ENCODE measurements around the gene ALDH7A1.
"Not testable (repeated sequence)": the region's sequence is repeated elsewhere in the genome, so short reads cannot be mapped to it uniquely, and the experiment has no call there.

The ALDH7A1 gene

DNA sequence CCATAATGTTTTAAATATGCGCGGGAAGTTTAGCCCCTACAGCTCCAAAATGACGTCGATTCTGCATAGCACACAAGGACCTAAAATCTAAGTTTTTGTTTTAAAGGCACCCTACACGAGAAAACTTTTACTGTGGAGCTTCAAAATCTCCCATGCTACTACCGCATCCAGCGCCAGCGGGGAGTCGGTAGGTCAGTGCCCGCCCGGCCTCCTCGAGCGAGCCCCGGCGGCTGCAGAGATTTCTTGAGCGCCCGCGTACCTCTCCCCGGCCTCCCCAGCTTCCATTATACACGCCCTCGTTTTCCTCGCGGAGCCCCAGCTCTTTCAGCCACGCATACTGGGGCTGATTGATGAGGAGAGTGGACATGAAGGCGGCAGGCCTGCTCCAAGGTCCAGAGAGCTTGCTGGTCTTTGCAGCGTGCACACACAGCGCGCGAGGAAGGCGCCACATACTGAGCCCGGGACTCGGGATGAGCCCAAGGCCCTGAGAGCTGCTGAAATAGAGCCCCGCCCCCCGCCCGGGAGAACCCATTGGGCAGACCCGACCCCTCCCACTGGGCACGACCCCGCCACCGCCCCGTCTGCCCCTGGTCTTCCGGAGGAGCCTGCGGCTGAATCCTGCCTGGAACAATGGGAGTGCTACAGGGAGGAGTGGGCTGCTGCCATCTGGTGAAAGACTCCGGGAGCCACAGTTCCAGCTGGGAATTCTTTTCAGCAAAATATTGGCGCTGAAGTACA is at the start of gene ALDH7A1:
ALDH7A1 (minus strand) TSS at position 472 of the 738 bp plus-strand sequence; CDS start at position 451, 21 bp downstream.
- peaks cover 23% of the 10 kb centered on the region for H3K4me1 ChIP-seq (ENCODE audit: control insufficient read depth, low read depth, low read length)
- peaks cover 12% of the 10 kb centered on the region for H3K36me3 ChIP-seq (ENCODE audit: control insufficient read depth, low read depth, low read length)
- no peaks in the 10 kb centered on the region for H3K9me3 ChIP-seq (ENCODE audit: control insufficient read depth, low read depth, low read length)
- H3K27ac ChIP-seq (ENCODE audit: low read length) = peak within 1 kb of the TSS; percentile 98
- H3K4me3 ChIP-seq (ENCODE audit: low read length) = peak within 1 kb of the TSS; percentile 74
- H3K9ac ChIP-seq (ENCODE audit: low read length) = peak within 1 kb of the TSS; percentile 88
- no peaks in the 10 kb centered on the region for H3K27me3 ChIP-seq (ENCODE audit: control insufficient read depth, insufficient read depth, low read length)

DNA sequence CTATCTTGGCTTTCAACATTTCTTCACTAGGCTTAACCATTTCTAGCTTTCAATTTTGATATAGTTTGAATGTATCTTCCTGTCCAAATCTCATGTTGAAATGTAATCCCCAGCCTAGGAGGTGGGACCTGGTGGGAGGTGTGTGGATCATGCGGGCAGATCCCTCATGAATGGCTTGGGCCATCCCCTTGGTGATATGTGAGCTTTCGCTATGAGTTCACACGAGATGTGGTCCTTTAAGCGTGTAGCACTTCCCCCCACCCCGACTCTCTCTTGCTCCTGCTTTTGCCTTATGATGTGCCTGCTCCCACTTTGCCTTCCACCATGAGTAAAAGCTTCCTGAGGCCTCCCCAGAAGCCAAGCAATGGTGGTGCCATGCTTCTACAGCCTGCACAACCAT is 46.4 kb upstream of the ALDH7A1 start:
- Histone ChIP-seq H3K4me3 (ENCODE audit: low read length) (no peak overlapping the region), H3K9ac (ENCODE audit: low read length) (no peak overlapping the region), H3K36me3 (ENCODE audit: control insufficient read depth, low read depth, low read length) (no peaks in the 10 kb centered on the region), H3K27me3 (ENCODE audit: control insufficient read depth, insufficient read depth, low read length) (no peaks in the 10 kb centered on the region), H3K9me3 (ENCODE audit: control insufficient read depth, low read depth, low read length) (peaks cover 6% of the 10 kb centered on the region), H3K4me1 (ENCODE audit: control insufficient read depth, low read depth, low read length) (no peaks in the 10 kb centered on the region), H3K27ac (ENCODE audit: low read length) (no peak overlapping the region)

DNA sequence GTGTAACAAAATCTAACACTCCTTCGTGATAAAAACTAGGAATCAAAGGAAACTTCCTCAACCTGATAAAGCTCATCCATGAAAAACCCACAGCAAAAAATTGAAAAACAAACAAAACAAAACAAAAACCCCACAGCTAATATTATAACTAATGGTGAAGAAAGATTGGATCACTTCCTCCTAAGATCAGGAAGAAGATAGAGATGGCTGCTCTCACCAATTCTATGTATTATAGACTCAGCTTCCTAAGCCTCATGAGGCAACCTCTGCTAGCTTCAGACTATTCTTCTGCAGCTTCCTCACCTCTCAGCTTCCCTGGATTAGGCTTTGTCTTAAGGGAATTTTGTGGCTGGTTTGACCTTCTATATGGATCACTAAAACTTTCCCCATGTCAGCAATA is 45.8 kb upstream of the ALDH7A1 start:
- Histone ChIP-seq H3K27me3 (ENCODE audit: control insufficient read depth, insufficient read depth, low read length) (no peaks in the 10 kb centered on the region), H3K9ac (ENCODE audit: low read length) (no peak overlapping the region), H3K4me3 (ENCODE audit: low read length) (no peak overlapping the region), H3K36me3 (ENCODE audit: control insufficient read depth, low read depth, low read length) (no peaks in the 10 kb centered on the region), H3K27ac (ENCODE audit: low read length) (no peak overlapping the region), H3K4me1 (ENCODE audit: control insufficient read depth, low read depth, low read length) (no peaks in the 10 kb centered on the region), H3K9me3 (ENCODE audit: control insufficient read depth, low read depth, low read length) (peaks cover 6% of the 10 kb centered on the region)

DNA sequence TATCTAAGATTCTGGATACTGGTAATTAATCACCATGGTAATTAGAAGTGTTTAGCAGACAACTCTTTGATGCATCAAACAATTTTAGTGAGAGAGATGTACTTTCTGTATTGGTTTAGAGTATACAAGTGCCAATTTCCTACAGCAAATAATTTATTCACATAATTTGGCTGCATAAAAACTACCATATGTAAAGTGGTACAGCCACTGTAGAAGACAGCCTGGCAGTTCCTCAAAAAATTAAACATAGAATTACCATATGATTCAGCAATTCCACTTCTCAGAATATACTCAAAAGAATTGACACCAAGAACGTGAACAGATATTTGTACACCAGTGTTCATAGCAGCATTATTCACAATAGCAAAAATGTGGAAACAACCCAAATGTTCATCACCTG is 41.9 kb upstream of the ALDH7A1 start:
- Histone ChIP-seq H3K27me3 (ENCODE audit: control insufficient read depth, insufficient read depth, low read length) (no peaks in the 10 kb centered on the region), H3K36me3 (ENCODE audit: control insufficient read depth, low read depth, low read length) (no peaks in the 10 kb centered on the region), H3K4me3 (ENCODE audit: low read length) (no peak overlapping the region), H3K4me1 (ENCODE audit: control insufficient read depth, low read depth, low read length) (no peaks in the 10 kb centered on the region), H3K9ac (ENCODE audit: low read length) (no peak overlapping the region), H3K27ac (ENCODE audit: low read length) (no peak overlapping the region), H3K9me3 (ENCODE audit: control insufficient read depth, low read depth, low read length) (no peaks in the 10 kb centered on the region)

DNA sequence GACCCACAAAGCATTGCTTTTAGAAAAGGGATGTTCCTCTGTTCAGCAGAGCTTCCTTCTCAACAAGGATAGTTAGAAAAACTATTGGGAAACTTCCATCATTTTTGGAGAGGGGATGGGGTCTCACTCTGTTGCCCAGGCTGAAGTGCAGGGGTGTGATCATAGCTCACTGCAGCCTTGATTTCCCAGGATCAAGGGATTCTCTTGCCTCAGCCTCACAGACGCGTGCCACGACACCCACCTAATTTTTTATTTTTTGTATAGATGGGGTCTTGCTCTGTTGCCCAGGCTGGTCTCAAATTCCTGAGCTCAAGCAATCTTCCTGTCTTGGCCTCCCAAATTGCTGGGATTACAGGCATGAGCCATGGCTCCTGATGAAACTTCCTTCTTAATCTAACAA is 40.6 kb upstream of the ALDH7A1 start:
- H3K27me3 ChIP-seq (ENCODE audit: control insufficient read depth, insufficient read depth, low read length) = no peaks in the 10 kb centered on the region
- no peaks in the 10 kb centered on the region for H3K36me3 ChIP-seq (ENCODE audit: control insufficient read depth, low read depth, low read length)
- no peaks in the 10 kb centered on the region for H3K4me1 ChIP-seq (ENCODE audit: control insufficient read depth, low read depth, low read length)
- H3K4me3 ChIP-seq (ENCODE audit: low read length) = no peak overlapping the region
- no peak overlapping the region for H3K9ac ChIP-seq (ENCODE audit: low read length)
- no peak overlapping the region for H3K27ac ChIP-seq (ENCODE audit: low read length)
- H3K9me3 ChIP-seq (ENCODE audit: control insufficient read depth, low read depth, low read length) = no peaks in the 10 kb centered on the region

DNA sequence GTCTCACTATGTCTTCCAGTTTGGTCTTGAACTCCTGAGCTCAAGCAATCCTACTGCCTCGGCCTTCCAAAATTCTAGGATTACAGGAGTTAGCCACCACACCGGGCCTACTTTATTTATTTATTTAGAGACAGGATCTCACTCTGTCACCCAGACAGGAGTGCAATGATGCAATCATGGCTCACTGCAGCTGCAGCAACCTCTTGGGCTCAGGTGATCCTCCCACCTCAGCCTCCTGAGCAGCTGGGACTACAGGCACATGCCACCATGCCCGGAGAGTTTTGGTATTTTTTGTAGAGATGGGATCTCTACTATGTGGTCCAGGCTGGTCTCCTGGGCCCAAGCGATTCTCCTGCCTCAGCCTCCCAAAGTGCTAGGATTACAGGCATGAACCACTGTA is 38.5 kb upstream of the ALDH7A1 start:
- Histone ChIP-seq H3K36me3 (ENCODE audit: control insufficient read depth, low read depth, low read length) (no peaks in the 10 kb centered on the region), H3K9ac (ENCODE audit: low read length) (no peak overlapping the region), H3K4me1 (ENCODE audit: control insufficient read depth, low read depth, low read length) (no peaks in the 10 kb centered on the region), H3K27ac (ENCODE audit: low read length) (no peak overlapping the region), H3K27me3 (ENCODE audit: control insufficient read depth, insufficient read depth, low read length) (no peaks in the 10 kb centered on the region), H3K9me3 (ENCODE audit: control insufficient read depth, low read depth, low read length) (no peaks in the 10 kb centered on the region), H3K4me3 (ENCODE audit: low read length) (no peak overlapping the region)

DNA sequence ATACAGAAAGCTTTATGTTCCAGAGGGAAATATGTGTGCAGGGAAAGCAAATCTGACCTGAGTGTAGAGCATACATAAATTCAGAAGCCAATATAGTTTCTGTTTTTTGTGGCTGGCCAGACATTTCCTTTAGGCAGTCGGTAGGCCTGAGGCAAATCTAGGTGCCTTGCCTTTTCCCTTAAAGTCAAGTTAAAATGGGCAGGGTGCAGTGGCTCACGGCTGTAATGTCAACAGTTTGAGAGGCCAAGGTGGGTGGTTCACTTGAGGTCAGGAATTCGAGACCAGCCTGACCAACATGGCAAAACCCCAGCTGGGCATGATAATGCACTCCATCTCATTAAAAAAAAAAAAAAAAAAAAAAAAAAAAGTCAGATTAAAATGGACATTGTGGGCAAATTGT is 36.9 kb upstream of the ALDH7A1 start:
- H3K27me3 ChIP-seq (ENCODE audit: control insufficient read depth, insufficient read depth, low read length) = no peaks in the 10 kb centered on the region
- H3K4me3 ChIP-seq (ENCODE audit: low read length) = no peak overlapping the region
- no peaks in the 10 kb centered on the region for H3K36me3 ChIP-seq (ENCODE audit: control insufficient read depth, low read depth, low read length)
- H3K9me3 ChIP-seq (ENCODE audit: control insufficient read depth, low read depth, low read length) = no peaks in the 10 kb centered on the region
- H3K4me1 ChIP-seq (ENCODE audit: control insufficient read depth, low read depth, low read length) = no peaks in the 10 kb centered on the region
- no peak overlapping the region for H3K27ac ChIP-seq (ENCODE audit: low read length)
- no peak overlapping the region for H3K9ac ChIP-seq (ENCODE audit: low read length)

DNA sequence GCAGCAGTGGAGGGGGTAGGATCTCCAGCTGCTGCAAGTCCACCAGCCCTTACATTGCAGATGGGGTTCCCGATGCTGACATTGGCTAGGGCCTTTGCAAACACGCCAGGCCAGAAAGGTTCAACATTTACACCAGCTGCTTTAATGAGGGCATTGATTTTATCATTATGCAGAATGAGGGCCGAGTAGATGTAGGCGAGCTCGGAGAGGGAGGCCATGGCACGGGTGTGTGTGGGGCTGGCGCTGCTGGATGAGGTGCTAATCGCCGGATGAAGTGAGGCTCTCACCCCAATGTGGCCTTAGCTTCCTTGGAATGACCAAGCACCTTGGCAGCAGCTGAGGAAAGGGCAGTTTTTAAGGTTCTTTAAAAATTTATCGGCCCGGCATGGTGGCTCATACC is 33.1 kb upstream of the ALDH7A1 start:
- no peak overlapping the region for H3K27ac ChIP-seq (ENCODE audit: low read length)
- H3K4me1 ChIP-seq (ENCODE audit: control insufficient read depth, low read depth, low read length) = no peaks in the 10 kb centered on the region
- H3K4me3 ChIP-seq (ENCODE audit: low read length) = no peak overlapping the region
- H3K36me3 ChIP-seq (ENCODE audit: control insufficient read depth, low read depth, low read length) = peaks cover 30% of the 10 kb centered on the region
- H3K27me3 ChIP-seq (ENCODE audit: control insufficient read depth, insufficient read depth, low read length) = no peaks in the 10 kb centered on the region
- no peak overlapping the region for H3K9ac ChIP-seq (ENCODE audit: low read length)
- H3K9me3 ChIP-seq (ENCODE audit: control insufficient read depth, low read depth, low read length) = no peaks in the 10 kb centered on the region

DNA sequence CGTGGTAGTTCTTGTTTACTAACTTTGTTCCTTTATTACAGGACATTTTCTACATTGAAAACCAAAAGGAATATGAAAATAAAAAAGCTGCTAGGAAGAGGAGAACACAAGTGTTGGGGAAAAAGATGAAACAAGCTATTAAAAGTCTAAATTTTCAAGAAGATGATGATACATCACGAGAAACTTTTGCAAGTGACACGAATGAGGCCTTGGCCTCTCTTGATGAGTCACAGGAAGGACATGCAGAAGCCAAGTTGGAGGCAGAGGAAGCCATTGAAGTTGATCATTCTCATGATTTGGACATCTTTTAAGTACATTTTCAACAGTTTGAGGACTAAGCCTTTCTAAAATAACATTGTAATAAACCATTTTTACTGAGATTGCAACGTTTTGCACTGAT is 29.5 kb upstream of the ALDH7A1 start:
- Histone ChIP-seq H3K4me1 (ENCODE audit: control insufficient read depth, low read depth, low read length) (no peaks in the 10 kb centered on the region), H3K27ac (ENCODE audit: low read length) (no peak overlapping the region), H3K9ac (ENCODE audit: low read length) (no peak overlapping the region), H3K36me3 (ENCODE audit: control insufficient read depth, low read depth, low read length) (peaks cover 42% of the 10 kb centered on the region), H3K9me3 (ENCODE audit: control insufficient read depth, low read depth, low read length) (no peaks in the 10 kb centered on the region), H3K27me3 (ENCODE audit: control insufficient read depth, insufficient read depth, low read length) (no peaks in the 10 kb centered on the region), H3K4me3 (ENCODE audit: low read length) (no peak overlapping the region)

DNA sequence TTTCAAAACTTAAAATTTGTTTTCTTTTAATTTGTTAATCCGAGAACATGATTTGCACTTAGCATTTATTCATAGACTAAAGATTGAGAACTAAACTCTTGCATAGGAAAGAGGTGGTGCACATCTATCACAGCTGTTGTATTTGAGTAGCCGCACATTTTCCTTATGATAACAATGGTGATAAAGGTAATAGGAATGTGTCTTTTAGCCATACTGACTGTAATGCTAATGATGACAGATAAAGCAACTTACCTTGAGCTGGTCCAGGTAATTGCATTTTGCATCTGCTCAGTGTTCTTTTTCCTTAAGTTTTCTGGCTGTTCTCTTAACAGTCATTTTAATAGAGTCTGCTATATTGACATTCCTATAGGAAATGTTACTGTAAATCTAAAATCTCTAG is 24.8 kb upstream of the ALDH7A1 start:
- Histone ChIP-seq H3K9me3 (ENCODE audit: control insufficient read depth, low read depth, low read length) (no peaks in the 10 kb centered on the region), H3K36me3 (ENCODE audit: control insufficient read depth, low read depth, low read length) (peaks cover 52% of the 10 kb centered on the region), H3K4me3 (ENCODE audit: low read length) (no peak overlapping the region), H3K4me1 (ENCODE audit: control insufficient read depth, low read depth, low read length) (no peaks in the 10 kb centered on the region), H3K27me3 (ENCODE audit: control insufficient read depth, insufficient read depth, low read length) (no peaks in the 10 kb centered on the region), H3K9ac (ENCODE audit: low read length) (no peak overlapping the region), H3K27ac (ENCODE audit: low read length) (no peak overlapping the region)

DNA sequence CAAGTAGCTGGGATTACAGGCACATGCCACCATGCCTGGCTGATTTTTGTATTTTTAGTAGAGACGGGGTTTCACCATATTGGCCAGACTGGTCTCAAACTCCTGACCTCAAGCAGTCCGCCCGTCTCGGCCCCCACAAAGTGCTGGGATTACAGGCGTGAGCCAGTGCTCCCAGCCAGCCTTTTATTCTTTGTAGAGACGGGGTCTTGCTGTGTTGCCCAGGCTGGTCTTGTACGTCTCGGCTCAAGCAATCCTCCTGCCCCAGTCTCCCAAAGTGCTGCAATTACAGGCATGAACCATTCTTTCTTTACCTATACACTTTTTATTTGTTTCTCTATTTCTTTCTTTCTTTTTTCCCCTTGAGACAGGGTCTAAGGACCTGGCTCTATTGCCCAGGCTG is 22.6 kb upstream of the ALDH7A1 start:
- H3K27ac ChIP-seq (ENCODE audit: low read length); H3K9me3 ChIP-seq (ENCODE audit: control insufficient read depth, low read depth, low read length); H3K4me1 ChIP-seq (ENCODE audit: control insufficient read depth, low read depth, low read length); H3K4me3 ChIP-seq (ENCODE audit: low read length); H3K27me3 ChIP-seq (ENCODE audit: control insufficient read depth, insufficient read depth, low read length); H3K9ac ChIP-seq (ENCODE audit: low read length): not testable (repeated sequence)
- H3K36me3 ChIP-seq (ENCODE audit: control insufficient read depth, low read depth, low read length) = peaks cover 40% of the 10 kb centered on the region

DNA sequence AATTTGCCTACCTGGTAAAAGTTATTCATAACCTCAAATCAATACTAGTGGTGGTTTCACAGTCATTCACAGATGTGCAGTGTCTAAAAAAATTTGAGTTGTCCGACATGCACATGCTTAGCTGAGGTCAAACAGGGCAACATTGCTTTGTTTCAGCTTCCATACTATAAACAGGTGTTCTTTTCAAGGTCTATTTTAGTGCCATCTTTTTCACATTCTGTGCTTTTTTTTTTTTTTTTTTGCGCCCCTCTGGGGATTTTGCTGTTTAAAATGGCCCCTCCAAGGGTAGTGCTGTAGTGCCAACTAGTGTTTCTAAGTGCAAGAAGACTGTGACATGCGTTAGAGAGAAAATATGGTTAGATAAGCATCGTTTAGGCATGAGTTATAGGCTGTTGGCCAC is 20.3 kb upstream of the ALDH7A1 start:
- H3K4me1 ChIP-seq (ENCODE audit: control insufficient read depth, low read depth, low read length) = no peaks in the 10 kb centered on the region
- no peak overlapping the region for H3K27ac ChIP-seq (ENCODE audit: low read length)
- no peaks in the 10 kb centered on the region for H3K27me3 ChIP-seq (ENCODE audit: control insufficient read depth, insufficient read depth, low read length)
- peaks cover 48% of the 10 kb centered on the region for H3K36me3 ChIP-seq (ENCODE audit: control insufficient read depth, low read depth, low read length)
- H3K9ac ChIP-seq (ENCODE audit: low read length) = no peak overlapping the region
- H3K4me3 ChIP-seq (ENCODE audit: low read length) = no peak overlapping the region
- no peaks in the 10 kb centered on the region for H3K9me3 ChIP-seq (ENCODE audit: control insufficient read depth, low read depth, low read length)
